ENCODE data around the gene SLC25A25.

DNA sequence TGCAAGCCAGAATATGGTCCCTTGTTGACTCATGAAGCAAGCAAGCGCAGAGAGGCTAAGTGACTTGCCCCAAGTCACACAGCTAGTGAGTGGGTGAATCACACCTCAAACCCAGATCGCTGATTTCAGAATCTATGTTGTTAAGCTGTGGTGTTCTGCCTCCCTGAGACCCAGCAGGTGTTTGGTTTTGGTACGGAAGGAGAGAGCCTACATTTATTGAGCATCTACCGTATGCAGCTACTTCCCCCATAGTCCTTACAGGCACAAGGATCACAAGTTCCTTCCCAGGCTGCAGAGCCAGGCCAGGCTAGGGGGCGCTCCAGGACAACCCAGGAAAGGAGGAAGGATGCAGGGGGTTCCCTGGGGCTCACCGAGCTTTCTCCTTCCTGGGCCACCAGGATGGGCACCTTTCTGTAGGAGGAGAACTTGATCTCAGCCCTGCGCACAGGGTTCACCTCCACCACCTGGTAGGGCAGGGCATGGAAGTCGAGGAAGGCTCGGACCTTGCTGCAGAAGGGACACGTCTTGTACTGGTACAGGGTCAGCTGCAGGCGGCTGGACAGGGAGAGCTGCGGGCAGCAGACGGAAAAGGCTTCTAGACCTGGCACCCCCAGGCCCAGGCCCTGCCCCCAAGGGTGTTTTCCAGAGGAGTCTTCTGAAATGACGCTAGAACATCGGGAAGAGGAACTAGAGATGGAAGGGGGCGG, 57.0 kb downstream of the SLC25A25 start:
- TF ChIP-seq, protein P1, sequence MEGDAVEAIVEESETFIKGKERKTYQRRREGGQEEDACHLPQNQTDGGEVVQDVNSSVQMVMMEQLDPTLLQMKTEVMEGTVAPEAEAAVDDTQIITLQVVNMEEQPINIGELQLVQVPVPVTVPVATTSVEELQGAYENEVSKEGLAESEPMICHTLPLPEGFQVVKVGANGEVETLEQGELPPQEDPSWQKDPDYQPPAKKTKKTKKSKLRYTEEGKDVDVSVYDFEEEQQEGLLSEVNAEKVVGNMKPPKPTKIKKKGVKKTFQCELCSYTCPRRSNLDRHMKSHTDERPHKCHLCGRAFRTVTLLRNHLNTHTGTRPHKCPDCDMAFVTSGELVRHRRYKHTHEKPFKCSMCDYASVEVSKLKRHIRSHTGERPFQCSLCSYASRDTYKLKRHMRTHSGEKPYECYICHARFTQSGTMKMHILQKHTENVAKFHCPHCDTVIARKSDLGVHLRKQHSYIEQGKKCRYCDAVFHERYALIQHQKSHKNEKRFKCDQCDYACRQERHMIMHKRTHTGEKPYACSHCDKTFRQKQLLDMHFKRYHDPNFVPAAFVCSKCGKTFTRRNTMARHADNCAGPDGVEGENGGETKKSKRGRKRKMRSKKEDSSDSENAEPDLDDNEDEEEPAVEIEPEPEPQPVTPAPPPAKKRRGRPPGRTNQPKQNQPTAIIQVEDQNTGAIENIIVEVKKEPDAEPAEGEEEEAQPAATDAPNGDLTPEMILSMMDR (IDR thresholded peaks at IDR 0.05 in 8 of 11, conservative IDR thresholded peaks at IDR 0.05 in 3 of 11): peak in 8 of 11 experiments; percentile 19 to 64 (median 49)
- TF ChIP-seq POLR2A (IDR thresholded peaks at IDR 0.05) (no peak), POLR2AphosphoS5 (IDR thresholded peaks at IDR 0.05) (peak in 1 of 3 donors; percentile 13)
